CD4-positive, alpha-beta memory T cell (primary cell): ENCODE results near the gene CAMKMT. TPM values are rescaled to one million over a fixed set of nuclear protein-coding genes. Genes with fewer than 3 reads are reported as not detected.
A peak's percentile ranks its signal among the peaks of the same experiment; 100 is the strongest.

Experiments used
- CTCF ChIA-PET: fragments of 350-600 bp; sonication (Branson Sonifier 250); formaldehyde crosslinking; loops from one replicate; lab custom pipeline; 2021; ENCODE audit warnings: inconsistent platforms; ENCODE audit not compliant: partially characterized antibody; lab: Charles Lee
- POLR2A ChIA-PET: fragments of 350-600 bp; sonication (Branson Sonifier 250); formaldehyde crosslinking; loops from one replicate; lab custom pipeline; 2021; ENCODE audit not compliant: partially characterized antibody; lab: Charles Lee
- DNase-seq, 5 donors: peaks; one replicate each; pipeline versions ENCODE4 v3.0.0 to v3.0.0-alpha.2; 2020 to 2022; ENCODE audit warnings: mixed read lengths in 1 of 5
- H3K27ac ChIP-seq: one replicate; pipeline ENCODE4 v1.7.0; 2013; ENCODE audit warnings: low read depth, low read length
- H3K27me3 ChIP-seq: 2 replicates; pipeline ENCODE4 v1.7.0; 2013; ENCODE audit warnings: mild to moderate bottlenecking, low read length, moderate library complexity; ENCODE audit not compliant: insufficient read depth
- H3K36me3 ChIP-seq: 2 replicates; pipeline ENCODE4 v1.7.0; 2013; ENCODE audit warnings: mild to moderate bottlenecking, low read length, moderate library complexity; ENCODE audit not compliant: insufficient read depth
- H3K4me1 ChIP-seq: 2 replicates; pipeline ENCODE4 v1.7.0; 2013; ENCODE audit warnings: mild to moderate bottlenecking, low read length, moderate library complexity; ENCODE audit not compliant: insufficient read depth
- H3K4me3 ChIP-seq, 2 donors: one replicate each; pipeline ENCODE4 v1.7.0; 2013; ENCODE audit warnings: low read length in 2 of 2, mild to moderate bottlenecking in 1 of 2
- H3K9me3 ChIP-seq, 2 donors: one replicate each; pipeline ENCODE4 v1.7.0; 2013; ENCODE audit warnings: low read length in 2 of 2, control low read depth in 1 of 2; ENCODE audit not compliant: control insufficient read depth in 1 of 2
- H3K27ac Mint-ChIP-seq, 7 donors: one replicate each; pipeline ENCODE4 v1.8.0; 2020 to 2021; ENCODE audit warnings: mixed read lengths in 7 of 7, mild to moderate bottlenecking in 6 of 7, inconsistent platforms in 3 of 7, moderate library complexity in 3 of 7
- H3K27me3 Mint-ChIP-seq, 2 donors: one replicate each; pipeline ENCODE4 v1.8.0; 2020 to 2021; ENCODE audit warnings: mixed read lengths in 2 of 2
- H3K36me3 Mint-ChIP-seq, 2 donors: one replicate each; pipeline ENCODE4 v1.8.0; 2020 to 2021; ENCODE audit warnings: mixed read lengths in 2 of 2, inconsistent platforms in 1 of 2, mild to moderate bottlenecking in 1 of 2
- H3K4me1 Mint-ChIP-seq, 4 donors: one replicate each; pipeline ENCODE4 v1.8.0; 2020 to 2021; ENCODE audit warnings: mixed read lengths in 4 of 4, mild to moderate bottlenecking in 1 of 4
- H3K4me3 Mint-ChIP-seq, 8 donors: one replicate each; pipeline ENCODE4 v1.8.0; 2020 to 2021; ENCODE audit warnings: mixed read lengths in 8 of 8, mild to moderate bottlenecking in 7 of 8, moderate library complexity in 6 of 8, inconsistent platforms in 3 of 8
- H3K9me3 Mint-ChIP-seq, 8 donors: one replicate each; pipeline ENCODE4 v1.8.0; 2020 to 2021; ENCODE audit warnings: mixed read lengths in 8 of 8, mild to moderate bottlenecking in 5 of 8, inconsistent platforms in 3 of 8, moderate library complexity in 1 of 8
- intact Hi-C: fragments of 100-400 bp; cut with micrococcal nuclease; formaldehyde crosslinking; loops from one replicate; pipeline ENCODE4 v1.15.1; 2023
- polyA plus RNA-seq, 2 donors: library from polyadenylated mRNA; unstranded; fragments of 300-500 nt; fragmentation: Illumina TruSeq; gene quantifications; one replicate each; pipeline ENCODE4 v1.2.3, GENCODE V29; 2021
- total RNA-seq, 2 experiments: library from RNA; stranded (reverse); gene quantifications; one replicate each; pipeline ENCODE4 v1.2.3, GENCODE V29; 2021

The CAMKMT gene
- total and polyA plus RNA-seq, 4 experiments from 2014 or later: 9.3 to 19.7 (median 15.7) TPM

- Histone ChIP-seq H3K27ac (no peak overlapping the region), H3K27me3 (no peaks in the 10 kb centered on the region), H3K9me3 (peaks cover 0 to 4% of the 10 kb centered on the region in 2 donors), H3K4me3 (no peak overlapping the region), H3K4me1 (no peaks in the 10 kb centered on the region), H3K36me3 (no peaks in the 10 kb centered on the region)
- H3K4me3 Mint-ChIP-seq: no peak overlapping the region
- H3K27me3 Mint-ChIP-seq: no peaks in the 10 kb centered on the region
- POLR2A ChIA-PET: no interaction called here
- H3K27ac Mint-ChIP-seq: no peak overlapping the region
- no peak for DNase-seq
- peaks cover 0 to 3% (median 0%) of the 10 kb centered on the region in 4 donors for H3K4me1 Mint-ChIP-seq
- intact Hi-C loops: no loop called here
- H3K9me3 Mint-ChIP-seq: peaks cover 2 to 32% (median 20%) of the 10 kb centered on the region in 8 donors
- peaks cover 23 to 43% of the 10 kb centered on the region in 2 donors for H3K36me3 Mint-ChIP-seq
- CTCF ChIA-PET: no interaction called here
Observed at GRCh38 chr2:44519026-44519425, 157.3 kb downstream of the CAMKMT start.

- no peak overlapping the region for H3K27ac Mint-ChIP-seq
- POLR2A ChIA-PET: no interaction called here
- no peak for DNase-seq
- peaks cover 0 to 2% (median 0%) of the 10 kb centered on the region in 4 donors for H3K4me1 Mint-ChIP-seq
- no peak overlapping the region for H3K4me3 Mint-ChIP-seq
- CTCF ChIA-PET: no interaction called here
- Histone ChIP-seq H3K27me3 (no peaks in the 10 kb centered on the region), H3K36me3 (no peaks in the 10 kb centered on the region), H3K9me3 (peaks cover 0 to 4% of the 10 kb centered on the region in 2 donors), H3K4me3 (no peak overlapping the region), H3K4me1 (no peaks in the 10 kb centered on the region), H3K27ac (no peak overlapping the region)
- intact Hi-C loops: no loop called here
- H3K36me3 Mint-ChIP-seq: peaks cover 33 to 46% of the 10 kb centered on the region in 2 donors
- H3K27me3 Mint-ChIP-seq: peaks cover 0 to 2% of the 10 kb centered on the region in 2 donors
- peaks cover 2 to 33% (median 21%) of the 10 kb centered on the region in 8 donors for H3K9me3 Mint-ChIP-seq
Observed at GRCh38 chr2:44522846-44523245, 161.1 kb downstream of the CAMKMT start.

- H3K4me1 Mint-ChIP-seq: no peaks in the 10 kb centered on the region
- intact Hi-C loops: no loop called here
- no peak for DNase-seq
- peak overlapping the region in 1 of 7 donors; percentile 32 for H3K27ac Mint-ChIP-seq
- ChIA-PET CTCF (no interaction called here), POLR2A (no interaction called here)
- Histone ChIP-seq H3K36me3 (no peaks in the 10 kb centered on the region), H3K4me1 (no peaks in the 10 kb centered on the region), H3K9me3 (peaks cover 0 to 4% of the 10 kb centered on the region in 2 donors), H3K4me3 (no peak overlapping the region), H3K27me3 (no peaks in the 10 kb centered on the region), H3K27ac (no peak overlapping the region)
- peaks cover 0 to 30% (median 20%) of the 10 kb centered on the region in 8 donors for H3K9me3 Mint-ChIP-seq
- peaks cover 0 to 2% of the 10 kb centered on the region in 2 donors for H3K27me3 Mint-ChIP-seq
- H3K4me3 Mint-ChIP-seq: no peak overlapping the region
- H3K36me3 Mint-ChIP-seq: peaks cover 30 to 36% of the 10 kb centered on the region in 2 donors
Observed at GRCh38 chr2:44524347-44524926, 162.7 kb downstream of the CAMKMT start.

GRCh38 chr2:44526352-44526751 lies 164.6 kb downstream of the CAMKMT start:
- Histone ChIP-seq H3K27me3 (no peaks in the 10 kb centered on the region), H3K4me3 (no peak overlapping the region), H3K36me3 (no peaks in the 10 kb centered on the region), H3K9me3 (peaks cover 0 to 3% of the 10 kb centered on the region in 2 donors), H3K4me1 (no peaks in the 10 kb centered on the region), H3K27ac (no peak overlapping the region)
- ChIA-PET CTCF (interaction anchor here (1.1 kb wide), 1 partner anchor 47 kb away, joined by 3 read pairs; no protein-coding TSS in a partner anchor), POLR2A (no interaction called here)
- Mint-ChIP-seq H3K27me3 (peaks cover 0 to 2% of the 10 kb centered on the region in 2 donors), H3K4me1 (no peaks in the 10 kb centered on the region), H3K27ac (no peak overlapping the region), H3K9me3 (peaks cover 0 to 17% (median 11%) of the 10 kb centered on the region in 8 donors), H3K4me3 (no peak overlapping the region), H3K36me3 (peaks cover 21 to 24% of the 10 kb centered on the region in 2 donors)
- intact Hi-C loops: no loop called here
- DNase-seq: no peak

GRCh38 chr2:44528595-44528994 lies 166.8 kb downstream of the CAMKMT start:
- H3K4me1 Mint-ChIP-seq: peaks cover 0 to 2% (median 0%) of the 10 kb centered on the region in 4 donors
- CTCF ChIA-PET: no interaction called here
- POLR2A ChIA-PET: no interaction called here
- no peak overlapping the region for H3K4me3 ChIP-seq
- no peaks in the 10 kb centered on the region for H3K27me3 ChIP-seq
- peaks cover 0 to 2% of the 10 kb centered on the region in 2 donors for H3K27me3 Mint-ChIP-seq
- H3K27ac Mint-ChIP-seq: no peak overlapping the region
- DNase-seq: no peak
- H3K4me1 ChIP-seq: no peaks in the 10 kb centered on the region
- no peaks in the 10 kb centered on the region for H3K9me3 ChIP-seq
- no peak overlapping the region for H3K4me3 Mint-ChIP-seq
- intact Hi-C loops: no loop called here
- peaks cover 20 to 24% of the 10 kb centered on the region in 2 donors for H3K36me3 Mint-ChIP-seq
- peaks cover 0 to 6% (median under 1%) of the 10 kb centered on the region in 8 donors for H3K9me3 Mint-ChIP-seq
- H3K27ac ChIP-seq: no peak overlapping the region
- no peaks in the 10 kb centered on the region for H3K36me3 ChIP-seq

GRCh38 chr2:44529448-44529847 lies 167.7 kb downstream of the CAMKMT start:
- peaks cover 18 to 28% of the 10 kb centered on the region in 2 donors for H3K36me3 Mint-ChIP-seq
- Histone ChIP-seq H3K4me3 (no peak overlapping the region), H3K36me3 (no peaks in the 10 kb centered on the region), H3K27ac (no peak overlapping the region), H3K27me3 (no peaks in the 10 kb centered on the region), H3K9me3 (no peaks in the 10 kb centered on the region), H3K4me1 (no peaks in the 10 kb centered on the region)
- CTCF ChIA-PET: no interaction called here
- intact Hi-C loops: no loop called here
- peaks cover 0 to 2% (median 0%) of the 10 kb centered on the region in 4 donors for H3K4me1 Mint-ChIP-seq
- peaks cover 0 to 4% (median under 1%) of the 10 kb centered on the region in 8 donors for H3K9me3 Mint-ChIP-seq
- DNase-seq: no peak
- H3K4me3 Mint-ChIP-seq: no peak overlapping the region
- POLR2A ChIA-PET: no interaction called here
- peaks cover 0 to under 1% of the 10 kb centered on the region in 2 donors for H3K27me3 Mint-ChIP-seq
- H3K27ac Mint-ChIP-seq: no peak overlapping the region

- Histone ChIP-seq H3K4me3 (no peak overlapping the region), H3K27ac (no peak overlapping the region), H3K9me3 (no peaks in the 10 kb centered on the region), H3K27me3 (no peaks in the 10 kb centered on the region), H3K36me3 (no peaks in the 10 kb centered on the region), H3K4me1 (no peaks in the 10 kb centered on the region)
- ChIA-PET CTCF (no interaction called here), POLR2A (no interaction called here)
- H3K4me1 Mint-ChIP-seq: peaks cover 0 to 2% (median 0%) of the 10 kb centered on the region in 4 donors
- no peaks in the 10 kb centered on the region for H3K27me3 Mint-ChIP-seq
- no peak for DNase-seq
- intact Hi-C loops: no loop called here
- H3K9me3 Mint-ChIP-seq: peaks cover 0 to 3% (median 0%) of the 10 kb centered on the region in 8 donors
- H3K27ac Mint-ChIP-seq: no peak overlapping the region
- H3K4me3 Mint-ChIP-seq: no peak overlapping the region
- H3K36me3 Mint-ChIP-seq: peaks cover 14 to 24% of the 10 kb centered on the region in 2 donors
Observed at GRCh38 chr2:44531289-44531688, 169.5 kb downstream of the CAMKMT start.
